ENCODE results near the gene IFNL3.
"Not testable (repeated sequence)": the region's sequence is repeated elsewhere in the genome, so short reads cannot be mapped to it uniquely, and the experiment has no call there.

IFNL3 gene

DNA sequence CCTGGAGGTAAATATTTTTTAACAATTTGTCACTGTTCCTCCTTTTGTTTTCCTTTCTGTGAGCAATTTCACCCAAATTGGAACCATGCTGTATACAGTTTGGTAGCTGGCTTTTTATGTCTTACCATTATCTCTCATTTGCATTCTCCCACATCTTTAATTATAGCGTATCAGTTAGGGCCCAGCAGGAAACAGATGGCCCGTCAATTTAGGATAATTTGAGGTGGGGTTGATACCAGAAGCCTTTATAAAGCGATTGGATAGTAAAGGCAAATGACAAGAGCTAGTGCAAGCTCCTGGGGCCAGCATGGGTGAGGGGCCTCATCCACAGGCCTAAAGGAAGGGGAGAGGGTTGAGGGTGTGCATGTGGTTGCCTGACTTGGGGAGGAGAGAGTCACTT lies 7.7 kb upstream of the IFNL3 start:
- DNase-seq: no peak

DNA sequence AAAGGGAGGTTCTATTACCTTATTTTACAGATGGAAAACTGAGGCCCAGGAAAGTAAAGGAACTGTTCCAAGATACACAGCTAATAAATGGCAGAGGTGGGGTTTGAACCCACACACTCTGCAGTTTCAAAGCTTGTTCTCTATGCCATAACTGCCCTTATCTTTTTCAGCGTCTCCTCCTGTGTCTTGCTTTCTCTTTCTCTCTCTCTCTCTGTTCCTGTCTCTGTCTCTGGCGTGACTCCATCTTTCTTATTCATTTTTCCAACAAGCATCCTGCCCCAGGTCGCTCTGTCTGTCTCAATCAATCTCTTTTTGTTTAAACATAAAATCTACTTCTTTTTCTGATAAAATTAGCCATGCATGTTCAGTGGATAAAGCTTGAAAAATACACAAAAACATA lies 7.0 kb upstream of the IFNL3 start:
- no peak for DNase-seq

DNA sequence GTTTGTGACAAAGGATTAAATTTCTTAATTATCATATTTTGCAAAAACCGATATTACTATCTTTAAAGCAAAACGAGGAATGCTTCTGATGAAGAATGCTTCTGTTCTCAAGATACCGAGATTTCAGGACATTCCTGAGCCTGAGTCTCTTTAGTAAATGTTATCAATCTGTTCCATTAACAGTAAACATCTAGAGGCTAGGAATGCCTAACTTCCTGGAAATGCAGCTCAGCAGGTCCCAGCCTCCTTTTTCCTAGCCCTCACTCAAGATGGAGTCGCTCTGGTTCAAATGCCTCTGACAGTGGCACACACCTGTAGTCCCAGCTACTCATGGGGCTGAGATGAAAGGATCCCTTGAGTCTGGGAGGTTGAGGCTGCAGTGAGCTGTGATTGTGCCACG lies 6.3 kb upstream of the IFNL3 start:
- no peak for DNase-seq

- DNase-seq: no peak
Measured at GRCh38 chr19:39248806-39249205, 4.0 kb upstream of the IFNL3 start, which contains the start of gene IFNL4. IFNL4 (minus strand) TSS chr19:39248856.

DNA sequence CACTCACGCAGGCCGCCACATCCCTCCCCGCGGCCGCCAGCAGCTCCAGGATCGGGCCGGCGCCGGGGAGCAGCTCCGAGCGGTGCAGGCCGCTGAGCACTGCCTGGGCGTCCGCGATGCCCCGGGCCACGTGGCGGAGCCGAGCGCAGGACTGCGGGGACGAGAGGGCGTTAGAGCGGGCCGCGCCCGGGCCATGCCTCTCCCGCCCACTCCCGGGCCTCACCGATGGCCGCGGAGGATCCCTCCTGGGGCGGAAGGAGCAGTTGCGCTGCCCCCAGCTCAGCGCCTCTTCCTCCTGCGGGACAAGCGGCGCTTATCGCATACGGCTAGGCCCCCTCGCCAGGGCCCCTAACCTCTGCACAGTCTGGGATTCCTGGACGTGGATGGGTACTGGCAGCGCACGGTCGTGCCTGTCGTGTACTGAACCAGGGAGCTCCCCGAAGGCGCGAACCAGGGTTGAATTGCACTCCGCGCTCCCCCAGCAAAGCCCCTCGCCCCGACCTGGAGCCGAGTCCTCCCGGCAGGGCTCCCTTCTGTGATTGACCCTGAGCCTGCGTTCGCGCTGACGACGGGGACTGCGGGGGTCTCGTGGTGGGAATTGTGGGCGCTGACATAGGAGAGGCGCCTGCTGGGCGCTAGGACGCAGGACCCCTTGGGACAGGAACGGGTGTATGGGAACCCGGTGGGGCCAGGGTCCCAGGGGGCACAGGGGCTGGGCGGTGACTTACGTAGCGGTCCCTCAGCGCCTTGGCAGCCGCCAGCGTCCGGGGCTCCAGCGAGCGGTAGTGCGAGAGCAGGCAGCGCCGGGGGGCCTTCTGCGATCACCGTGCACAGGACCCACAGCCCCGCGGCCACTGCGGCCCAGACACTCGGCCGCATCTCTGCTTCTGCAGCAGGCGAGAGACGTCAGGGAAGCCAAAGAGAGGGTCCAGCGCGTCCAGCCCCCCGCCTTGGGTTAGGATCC lies 3.2 kb upstream of the IFNL3 start:
- no peak for DNase-seq

GRCh38 chr19:39246951-39247669 lies 2.3 kb upstream of the IFNL3 start:
- peak in 3 of 6 experiments; percentile 7 to 35 (median 28) for DNase-seq

DNA sequence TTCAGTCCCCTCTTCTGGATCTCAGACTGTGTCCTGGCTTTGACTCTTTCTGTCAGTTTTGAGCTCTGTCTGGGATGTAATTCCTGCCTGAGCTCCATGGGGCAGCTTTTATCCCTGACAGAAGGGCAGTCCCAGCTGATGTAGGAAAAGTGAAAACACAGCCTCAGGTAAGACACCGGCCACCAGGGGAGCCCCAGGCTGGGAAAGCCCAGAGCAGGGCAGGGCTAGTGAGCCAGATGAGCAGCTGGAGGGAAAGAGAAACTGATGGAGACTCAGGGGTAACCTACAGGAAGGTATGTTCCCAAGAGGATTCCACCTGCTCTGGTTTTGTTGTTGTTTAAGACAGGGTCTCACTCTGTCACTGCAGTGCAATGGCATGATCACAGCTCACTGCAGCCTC lies 360 bp upstream of the IFNL3 start:
- DNase-seq: not testable (repeated sequence)

- DNase-seq: not testable (repeated sequence)
Measured at GRCh38 chr19:39243741-39244140, 1.1 kb downstream of the IFNL3 start.

DNA sequence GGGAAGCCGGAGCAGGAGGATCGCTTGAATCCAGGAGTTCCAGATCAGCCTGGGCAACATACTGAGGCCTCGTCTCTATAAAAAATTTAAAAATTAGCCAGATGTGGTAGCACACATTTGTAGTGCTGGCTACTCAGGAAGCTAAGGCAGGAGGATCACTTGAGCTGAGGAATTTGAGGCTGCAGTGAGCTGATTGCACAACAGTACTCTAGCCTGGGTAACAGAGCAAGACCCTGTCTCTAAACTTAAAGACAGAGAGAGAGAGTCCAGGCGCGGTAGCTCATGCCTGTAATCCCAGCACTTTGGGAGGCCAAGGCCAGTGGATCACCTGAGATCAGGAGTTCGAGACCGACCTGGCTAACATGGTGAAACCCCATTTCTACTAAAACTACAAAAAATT lies 4.4 kb downstream of the IFNL3 start:
- no peak for DNase-seq

GRCh38 chr19:39238944-39239343 lies 5.9 kb downstream of the IFNL3 start:
- DNase-seq: no peak

- DNase-seq: no peak
Measured at GRCh38 chr19:39238209-39238608, 6.6 kb downstream of the IFNL3 start.

DNA sequence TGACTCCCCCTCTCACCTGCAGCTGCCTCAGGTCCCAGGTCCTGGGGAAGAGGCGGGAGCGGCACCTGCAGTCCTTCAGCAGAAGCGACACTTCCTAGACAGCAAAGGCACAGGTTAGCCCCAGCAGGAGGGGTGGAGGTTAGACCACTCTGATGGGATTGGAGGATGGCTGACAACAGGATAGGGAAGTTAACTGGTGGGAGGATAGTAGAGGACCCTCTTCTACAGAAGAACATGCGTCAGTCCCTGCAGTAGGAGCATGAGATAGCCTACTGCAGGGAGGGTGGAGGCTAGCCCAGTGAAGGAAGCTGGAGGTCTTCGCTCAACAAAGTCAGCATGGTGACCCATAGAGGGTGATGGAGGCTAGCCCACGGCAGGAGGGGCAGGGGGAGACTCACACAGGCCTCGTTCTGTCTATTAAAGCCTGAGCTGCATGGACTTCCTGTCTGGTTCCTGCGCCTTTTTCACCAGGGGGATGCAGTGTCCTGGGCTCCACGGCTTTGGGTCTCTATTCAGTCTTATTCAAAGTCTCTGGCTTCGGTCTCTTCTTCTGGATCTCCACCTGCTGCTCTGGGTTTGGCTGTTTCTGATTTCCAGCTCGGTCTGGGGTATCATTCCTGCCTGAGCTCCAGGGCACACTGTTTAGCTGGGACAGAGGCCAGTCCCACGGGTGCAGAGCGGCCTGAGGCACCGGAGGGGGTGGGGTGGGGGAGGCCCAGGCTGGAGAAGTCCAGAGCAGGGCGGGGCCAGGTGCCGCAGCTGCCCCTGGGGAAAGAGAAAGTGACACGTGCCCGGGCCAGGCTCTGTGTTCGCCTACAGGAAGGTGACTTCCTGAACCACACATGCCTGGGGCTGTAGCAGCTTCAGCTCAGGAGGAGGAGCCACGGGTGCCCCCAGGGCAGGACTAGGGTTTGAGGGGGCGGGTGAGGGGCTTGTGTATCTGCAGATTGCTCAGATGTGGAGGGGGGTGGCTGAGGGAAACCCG lies 7.3 kb downstream of the IFNL3 start:
- peak in 3 of 6 experiments; percentile 18 to 45 (median 19) for DNase-seq

GRCh38 chr19:39236527-39236926 lies 8.3 kb downstream of the IFNL3 start:
- peak in 1 of 6 experiments; percentile 10 for DNase-seq

- no peak for DNase-seq
Measured at GRCh38 chr19:39232708-39233107, 12.1 kb downstream of the IFNL3 start.

DNA sequence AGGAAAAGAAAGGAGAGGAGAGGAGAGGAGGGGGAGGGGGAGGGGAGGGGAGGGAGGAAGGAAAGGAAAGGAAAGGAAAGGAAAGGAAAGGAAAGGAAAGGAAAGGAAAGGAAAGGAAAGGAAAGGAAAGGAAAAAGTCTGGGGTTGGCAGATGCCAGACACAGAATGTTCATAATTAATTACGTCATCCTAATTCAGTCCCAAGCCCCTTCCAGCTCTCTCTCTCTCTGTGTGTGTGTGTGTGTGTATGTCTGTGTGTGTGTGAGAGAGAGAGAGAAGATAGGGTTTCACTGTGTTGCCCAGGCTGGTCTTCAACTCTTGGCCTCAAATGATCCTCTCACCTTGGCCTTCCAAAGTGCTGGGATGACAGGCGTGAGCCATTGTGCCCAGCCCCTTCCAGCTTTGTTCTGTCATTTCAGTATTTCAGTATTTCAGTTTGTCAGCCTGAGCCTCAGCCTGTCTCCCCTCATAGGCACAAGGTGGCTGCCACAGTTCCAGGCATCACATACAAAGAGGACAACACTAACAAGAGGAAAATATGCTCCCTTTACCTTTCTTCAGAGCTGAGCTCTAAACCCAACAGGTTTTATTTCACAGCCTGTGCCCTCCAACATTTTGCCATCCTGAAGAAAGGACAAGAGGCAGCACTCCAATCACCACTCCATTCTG lies 14.6 kb downstream of the IFNL3 start:
- DNase-seq: no peak

DNA sequence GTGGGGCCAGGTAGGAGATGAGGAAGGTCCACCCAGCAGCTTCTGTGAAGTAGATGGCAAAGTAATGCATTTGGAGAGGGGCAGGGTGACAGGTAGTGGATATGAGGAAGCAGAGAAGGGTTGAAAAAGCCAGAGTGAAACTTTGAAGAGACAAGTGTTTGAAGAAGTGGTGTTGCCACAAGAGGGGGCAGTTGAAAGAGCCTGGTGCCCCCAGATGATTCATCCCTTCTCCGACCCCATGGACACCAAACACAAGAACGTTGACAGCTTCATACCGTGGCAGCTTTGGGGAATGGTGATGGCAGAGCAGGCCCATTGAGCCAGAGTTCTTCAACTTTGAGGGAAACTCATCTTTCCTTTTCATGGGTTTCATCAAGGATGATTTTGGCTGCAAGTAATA lies 19.9 kb downstream of the IFNL3 start:
- DNase-seq: no peak

GRCh38 chr19:39223703-39224279 lies 21.0 kb downstream of the IFNL3 start:
- no peak for DNase-seq

- DNase-seq: not testable (repeated sequence)
Measured at GRCh38 chr19:39219108-39219507, 25.7 kb downstream of the IFNL3 start.

- DNase-seq: no peak
Measured at GRCh38 chr19:39218230-39219007, 26.4 kb downstream of the IFNL3 start.

DNA sequence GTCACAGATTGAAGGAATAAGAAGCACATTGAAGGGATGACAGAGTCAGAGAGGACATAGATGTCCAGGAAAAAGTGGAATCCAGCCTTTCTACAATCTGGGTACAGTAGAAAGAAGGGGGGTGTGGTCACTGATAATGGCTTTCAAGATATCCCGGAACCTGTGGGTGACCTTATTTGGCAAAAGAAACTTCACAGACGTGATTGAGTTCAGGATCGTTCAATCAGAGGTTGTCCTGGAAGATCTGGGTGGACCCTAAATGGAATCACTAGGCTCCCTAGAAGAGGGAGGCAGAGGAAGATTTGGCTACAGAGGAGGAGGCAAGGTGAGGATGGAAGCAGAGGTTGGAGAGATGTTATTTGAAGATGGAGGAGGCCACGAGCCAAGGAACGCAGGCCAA lies 27.7 kb downstream of the IFNL3 start:
- no peak for DNase-seq

DNA sequence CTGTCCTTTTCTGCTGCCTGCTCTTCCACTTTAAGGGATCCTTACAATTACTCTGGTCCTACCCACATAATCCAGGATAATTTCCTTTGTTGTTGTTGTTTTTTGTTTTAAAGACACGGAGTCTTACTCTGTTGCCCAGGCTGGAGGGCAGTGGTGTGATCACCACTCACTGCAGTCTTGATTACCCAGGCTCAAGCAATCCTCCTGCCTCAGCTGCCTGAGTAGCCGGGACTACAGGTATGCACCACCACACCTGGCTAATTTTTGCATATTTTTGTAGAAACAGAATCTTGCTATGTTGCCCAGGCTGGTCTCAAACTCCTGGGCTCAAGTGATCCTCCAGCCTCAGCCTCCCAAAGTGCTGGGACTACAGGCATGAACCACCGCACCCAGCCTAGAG lies 29.5 kb downstream of the IFNL3 start:
- DNase-seq: not testable (repeated sequence)
